NCI-H2107 treated with DMSO at 0.1 percent for 48 hours (cell line): ENCODE results near the gene NCF4.

Source experiments
- DNase-seq: peaks from one replicate; lab custom pipeline; 2025; ENCODE audit not compliant: unreplicated experiment; lab: John Stamatoyannopoulos, UW

Gene NCF4

DNA sequence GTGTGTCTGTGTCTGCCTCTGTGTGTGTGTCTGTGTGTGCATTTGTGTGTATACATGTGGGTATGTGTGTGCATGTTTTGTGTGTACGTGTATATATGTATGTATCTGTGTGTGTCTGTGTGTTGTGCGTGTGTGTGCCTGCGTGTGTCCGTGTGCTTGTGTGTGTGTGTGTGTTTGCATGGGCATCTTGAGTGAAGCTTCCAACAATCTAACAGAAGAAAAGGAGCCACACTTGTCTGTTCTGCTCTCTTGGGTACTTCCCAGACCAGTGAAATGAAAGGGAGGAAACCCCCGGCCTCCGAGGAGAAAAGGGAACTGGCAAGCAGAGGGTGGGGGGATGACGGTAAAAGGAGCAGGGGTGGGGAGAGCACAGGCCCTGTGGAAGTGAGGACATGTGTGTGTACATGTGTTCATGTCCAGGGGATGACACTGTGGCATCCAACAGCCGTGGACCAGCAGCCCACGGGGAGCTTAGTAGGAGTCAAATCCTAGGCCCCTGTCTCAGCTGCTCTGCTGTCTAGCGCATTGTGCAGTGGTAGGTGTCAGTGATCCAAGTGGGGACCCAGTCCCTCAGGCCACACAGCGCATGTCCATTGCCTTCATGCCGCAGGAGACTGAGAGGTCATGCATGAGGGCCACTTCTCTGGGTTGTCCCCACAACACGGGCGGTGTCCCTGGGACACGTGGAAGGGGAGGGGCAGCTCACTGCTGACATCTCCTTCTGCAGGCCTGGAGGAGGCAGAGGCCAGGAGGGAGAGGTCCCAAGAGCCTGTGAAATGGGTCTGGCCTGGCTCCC is 60.7 kb downstream of the NCF4 start:
- no peak for DNase-seq

DNA sequence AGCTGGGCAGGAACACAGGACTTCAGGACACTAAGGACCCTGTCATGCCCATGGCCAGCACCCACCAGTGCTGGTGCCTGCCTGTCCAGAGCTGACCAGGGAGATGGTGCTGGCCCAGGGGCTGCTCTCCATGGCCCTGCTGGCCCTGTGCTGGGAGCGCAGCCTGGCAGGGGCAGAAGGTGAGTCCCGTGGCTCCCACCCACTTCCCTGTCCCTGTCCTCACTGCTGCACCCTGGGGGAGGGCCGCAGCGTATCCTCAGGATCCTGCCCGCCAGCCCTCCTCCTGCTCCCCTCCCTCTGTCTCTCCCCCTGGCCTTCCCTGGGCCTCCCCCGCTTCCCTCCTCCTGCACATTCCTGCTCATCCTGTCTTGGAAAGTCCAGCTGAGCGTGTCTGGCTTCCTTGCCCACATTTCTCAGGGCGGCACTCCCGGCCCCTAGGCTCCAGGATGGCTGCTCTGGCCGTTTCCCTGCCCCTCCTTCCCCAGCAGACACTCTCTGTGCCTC is 61.4 kb downstream of the NCF4 start:
- DNase-seq = no peak

DNA sequence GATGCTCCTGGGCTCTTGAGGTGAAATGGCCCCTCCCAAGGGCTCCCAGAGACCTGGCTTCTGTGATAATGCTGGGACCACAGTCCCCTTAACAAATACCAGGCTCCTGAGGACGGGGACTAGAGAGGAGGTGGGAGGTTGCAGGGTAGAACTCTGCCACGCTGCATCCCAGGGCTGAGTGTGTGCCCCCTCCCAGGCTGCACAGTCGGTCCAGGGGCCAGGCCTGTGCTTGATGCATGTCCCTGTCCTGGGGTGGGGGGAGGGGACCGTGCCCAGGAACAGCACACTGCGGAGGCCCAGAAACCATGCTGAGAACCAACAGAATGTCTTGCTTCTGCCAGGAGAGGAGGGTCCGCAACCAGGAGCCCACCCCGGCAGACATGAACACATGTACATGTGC is 61.9 kb downstream of the NCF4 start:
- no peak for DNase-seq

- no peak for DNase-seq
These were observed 62.5 kb downstream of the NCF4 start for GRCh38 chr22:36923131-36923788.

GRCh38 chr22:36924151-36924698 is 63.4 kb downstream of the NCF4 start:
- DNase-seq = no peak

- no peak for DNase-seq
These were observed 64.8 kb downstream of the NCF4 start for GRCh38 chr22:36925388-36926290.

GRCh38 chr22:36926309-36926708 is 65.5 kb downstream of the NCF4 start:
- no peak for DNase-seq

GRCh38 chr22:36926721-36927435 is 66.1 kb downstream of the NCF4 start:
- DNase-seq = no peak
